Hematopoietic multipotent progenitor cell (in vitro differentiated cells): ENCODE results near the gene ACOD1. TPM values are rescaled to one million over a fixed set of nuclear protein-coding genes. Genes with fewer than 3 reads are reported as not detected.

Source experiments
- DNase-seq, 3 donors: peaks; one replicate each; pipeline ENCODE4 v3.0.0-alpha.2; 2011 to 2015; ENCODE audit warnings: low read depth in 2 of 3, low spot score in 2 of 3
- total RNA-seq: library from RNA; depleted of rRNA; stranded (reverse); fragments of >200 nt; gene quantifications from one replicate; pipeline ENCODE4 v1.2.3, GENCODE V29; 2012

ACOD1 gene
- total RNA-seq, 1 donor, result not detected

GRCh38 chr13:76983676-76984075 is 35.4 kb downstream of the ACOD1 start:
- DNase-seq, result no peak

- peak; percentile 42 to 56 (median 50) for DNase-seq
Observed at GRCh38 chr13:76991432-76991795, 43.1 kb downstream of the ACOD1 start.

DNA sequence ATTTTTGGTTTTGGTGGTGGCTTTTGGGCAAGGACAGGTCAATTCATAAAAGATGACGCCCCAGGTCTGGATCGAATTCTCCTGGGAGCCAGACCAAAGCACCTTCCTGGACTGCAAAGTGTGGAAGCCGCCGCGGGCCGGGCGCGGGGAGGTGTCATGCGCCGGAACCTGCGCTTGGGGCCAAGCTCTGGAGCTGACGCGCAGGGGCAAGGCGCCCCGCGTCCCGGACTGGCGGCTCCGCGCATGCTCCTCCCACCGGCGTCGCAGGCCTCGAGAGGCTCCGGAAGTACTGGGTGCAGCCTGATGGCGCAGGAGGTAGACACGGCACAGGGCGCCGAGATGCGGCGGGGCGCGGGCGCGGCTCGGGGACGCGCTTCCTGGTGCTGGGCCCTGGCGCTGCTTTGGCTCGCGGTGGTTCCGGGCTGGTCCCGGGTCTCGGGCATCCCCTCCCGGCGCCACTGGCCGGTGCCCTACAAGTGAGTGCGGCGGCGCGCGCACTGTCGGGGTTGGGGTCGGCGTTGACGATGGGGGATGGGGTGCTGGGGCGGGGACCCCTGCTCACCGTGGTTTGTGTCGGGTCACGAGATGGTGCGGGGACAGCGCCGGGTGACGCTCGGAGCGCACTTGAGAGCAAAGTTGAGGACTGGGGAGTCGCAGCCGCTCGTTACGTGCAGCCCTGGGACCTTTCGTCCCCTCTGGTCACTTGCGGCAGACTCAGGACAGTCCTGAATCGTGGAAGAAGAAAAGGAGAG is 43.7 kb downstream of the ACOD1 start, which contains the start of gene CLN5:
CLN5 (plus strand) TSS at position 286 of the 752 bp plus-strand sequence; CDS start at position 304, 18 bp downstream.
- peak; percentile 95 to 97 (median 96) for DNase-seq

GRCh38 chr13:76992548-76993001 is 44.3 kb downstream of the ACOD1 start:
- peak in 2 of 3 donors; percentile 17 to 18 for DNase-seq

DNA sequence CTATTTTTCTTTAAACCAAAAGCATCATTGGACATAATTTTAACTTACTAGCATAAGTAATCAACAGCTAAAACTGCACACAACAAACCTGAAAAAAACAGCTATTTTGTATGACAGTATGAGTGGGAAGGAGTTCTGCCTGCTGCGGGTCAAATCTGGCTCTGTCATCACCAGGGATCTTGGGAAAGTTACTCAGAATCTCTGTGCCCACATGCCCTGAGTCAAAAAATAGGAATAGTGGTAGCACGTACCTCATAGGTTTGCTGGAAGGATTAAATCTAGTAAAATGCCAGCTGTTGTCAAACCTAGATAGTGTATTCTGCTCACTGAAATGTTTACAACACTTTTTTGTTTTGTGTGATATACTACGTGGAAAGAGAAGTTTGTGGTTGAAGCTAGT is 44.7 kb downstream of the ACOD1 start:
- no peak for DNase-seq

- DNase-seq, result no peak
Observed at GRCh38 chr13:76993473-76993872, 45.2 kb downstream of the ACOD1 start.

GRCh38 chr13:76994281-76994680 is 46.0 kb downstream of the ACOD1 start:
- DNase-seq, result no peak

DNA sequence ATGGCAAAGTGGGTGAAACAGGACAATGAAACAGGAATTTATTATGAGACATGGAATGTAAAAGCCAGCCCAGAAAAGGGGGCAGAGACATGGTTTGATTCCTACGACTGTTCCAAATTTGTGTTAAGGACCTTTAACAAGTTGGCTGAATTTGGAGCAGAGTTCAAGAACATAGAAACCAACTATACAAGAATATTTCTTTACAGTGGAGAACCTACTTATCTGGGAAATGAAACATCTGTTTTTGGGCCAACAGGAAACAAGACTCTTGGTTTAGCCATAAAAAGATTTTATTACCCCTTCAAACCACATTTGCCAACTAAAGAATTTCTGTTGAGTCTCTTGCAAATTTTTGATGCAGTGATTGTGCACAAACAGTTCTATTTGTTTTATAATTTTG is 52.2 kb downstream of the ACOD1 start:
- no peak for DNase-seq

- no peak for DNase-seq
Observed at GRCh38 chr13:77001540-77001939, 53.2 kb downstream of the ACOD1 start.

DNA sequence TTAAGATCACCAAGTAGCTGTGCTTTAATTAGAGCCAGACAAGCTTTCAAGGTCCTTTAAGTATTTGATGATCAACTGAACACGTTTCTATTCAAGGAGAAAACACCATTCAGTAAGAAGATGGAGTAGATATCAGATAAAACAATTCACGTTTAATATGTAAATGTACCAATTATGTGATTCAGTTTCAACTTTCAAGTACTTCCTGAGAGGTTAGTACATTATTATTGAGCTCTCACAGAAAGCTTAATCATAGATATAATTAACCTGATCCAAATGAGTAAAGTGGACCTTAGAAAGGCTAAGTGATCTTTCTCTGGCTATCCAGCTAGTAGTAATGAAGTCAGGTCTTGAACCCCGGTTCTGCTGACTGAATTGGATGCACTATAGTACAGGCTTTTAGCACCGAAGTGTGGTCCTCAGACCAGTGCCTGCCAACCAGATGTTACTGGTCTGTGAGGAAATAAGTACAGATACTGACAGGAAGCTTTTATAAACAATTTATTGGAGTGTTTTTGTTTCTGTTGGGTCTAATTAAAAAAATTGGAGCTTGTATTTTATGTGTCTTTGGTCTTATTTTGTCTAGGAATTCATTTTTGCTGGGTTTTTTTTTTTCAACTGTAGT is 53.8 kb downstream of the ACOD1 start:
- no peak for DNase-seq

DNA sequence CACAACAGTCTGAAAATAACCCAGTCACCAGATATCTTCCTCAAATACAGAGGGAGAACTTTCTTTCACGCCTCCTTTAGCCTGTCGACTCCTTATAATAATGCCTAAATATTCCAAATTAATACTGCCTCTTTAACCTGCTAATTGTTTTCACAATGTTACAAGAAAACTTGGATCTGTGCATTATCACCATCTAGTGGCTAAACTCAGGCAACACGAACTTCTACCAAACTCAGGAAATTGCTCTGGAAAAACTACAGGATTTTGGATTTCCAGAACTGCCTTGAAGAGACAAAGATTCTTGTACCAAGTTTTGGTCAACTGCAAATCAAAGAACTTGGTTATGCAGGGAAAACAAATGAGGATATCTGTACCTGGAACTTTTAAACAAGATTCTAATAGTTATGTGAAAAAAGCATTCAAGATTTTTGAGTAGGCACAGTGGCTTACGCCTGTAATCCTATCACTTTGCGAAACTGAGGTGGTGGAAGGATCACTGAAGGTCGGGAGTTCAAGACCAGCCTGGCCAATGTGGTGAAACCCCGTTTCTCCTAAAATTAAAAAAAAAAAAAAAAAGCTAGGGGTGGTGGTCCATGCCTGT is 54.4 kb downstream of the ACOD1 start:
- peak in 1 of 3 donors; percentile 22 for DNase-seq

Other genes with a start within 250 kb of the ACOD1 start
- 3.0 TPM for gene KCTD12, start 62.1 kb upstream of the ACOD1 start, total RNA-seq
- gene CLN5, start 43.6 kb downstream of the ACOD1 start, total RNA-seq, result 14.3 TPM
- 45.0 TPM for gene FBXL3, start 78.6 kb downstream of the ACOD1 start, total RNA-seq